Left renal pelvis (tissue), 4 donors: ENCODE measurements around the gene OR2V2. TPM values are rescaled to one million over a fixed set of nuclear protein-coding genes. Genes with fewer than 3 reads are reported as not detected.

Experiments used
- DNase-seq, 4 donors: peaks; one replicate each; pipeline ENCODE4 v3.0.0-alpha.2; 2013; ENCODE audit warnings: low read depth in 4 of 4, low spot score in 3 of 4
- polyA plus RNA-seq, 4 donors: library from polyadenylated mRNA; unstranded; fragments of 120-200 nt; gene quantifications; one replicate each; pipeline ENCODE4 v1.2.1, GENCODE V29; 2013; ENCODE audit not compliant: insufficient read length in 4 of 4

The OR2V2 gene
- polyA plus RNA-seq, 4 donors: 0.05 to 0.06 TPM; not detected in 2

GRCh38 chr5:181205761-181206649, 58.6 kb downstream of the OR2V2 start:
- DNase-seq: no peak

- no peak for DNase-seq
Measured at GRCh38 chr5:181207214-181207959, 60.0 kb downstream of the OR2V2 start.

GRCh38 chr5:181207960-181208253, 60.5 kb downstream of the OR2V2 start:
- DNase-seq: no peak

Other genes with a start within 250 kb of the OR2V2 start
- under 1 TPM in 3 of 4 donors, not detected in 1; 0.24 to 0.84 (median 0.37) TPM for gene BTNL8, start 248.4 kb upstream of the OR2V2 start, polyA plus RNA-seq
- under 1 TPM in 3 of 4 donors, not detected in 1; 0.05 to 0.11 (median 0.10) TPM for gene BTNL3, start 158.7 kb upstream of the OR2V2 start, polyA plus RNA-seq
- gene BTNL9, start 107.3 kb upstream of the OR2V2 start, polyA plus RNA-seq: 10 to 100 TPM in 1 of 4 donors, 1 to 10 TPM in 3; 4.2 to 10.0 (median 7.4) TPM
- not detected for gene OR2V1, start 16.4 kb upstream of the OR2V2 start, polyA plus RNA-seq
- gene TRIM7, start 57.6 kb downstream of the OR2V2 start, polyA plus RNA-seq: under 1 TPM; 0.16 to 0.56 (median 0.30) TPM
- 10 to 100 TPM; 21.0 to 39.0 (median 31.6) TPM for gene TRIM41, start 75.7 kb downstream of the OR2V2 start, polyA plus RNA-seq
- 1,000 to 10,000 TPM; 2,197 to 2,695 (median 2,429) TPM for gene RACK1, start 96.3 kb downstream of the OR2V2 start, polyA plus RNA-seq
- 10 to 100 TPM; 23.4 to 42.5 (median 27.2) TPM for gene TRIM52, start 113.6 kb downstream of the OR2V2 start, polyA plus RNA-seq
- gene OR4F3, start 219.7 kb downstream of the OR2V2 start, polyA plus RNA-seq: not detected